Fibroblast of skin of right quadriceps (primary cell): ENCODE data around the gene AKAP12.

Source experiments
- DNase-seq: peaks from one replicate; pipeline ENCODE4 v3.0.0-alpha.2; 2013

AKAP12 gene

GRCh38 chr6:151239603-151240035, at the start of gene AKAP12:
Gene AKAP12, plus strand, starts transcription at chr6:151239967. Its CDS starts 596 bp downstream, at chr6:151240563.
- DNase-seq, result peak; percentile 61

GRCh38 chr6:151191527-151191926, 48.2 kb upstream of the AKAP12 start:
- no peak for DNase-seq

- peak; percentile 61 for DNase-seq
Measured at GRCh38 chr6:151196555-151196954, 43.2 kb upstream of the AKAP12 start.

- DNase-seq, result no peak
Measured at GRCh38 chr6:151197556-151197955, 42.2 kb upstream of the AKAP12 start.

GRCh38 chr6:151199991-151200390, 39.8 kb upstream of the AKAP12 start:
- no peak for DNase-seq

- DNase-seq, result no peak
Measured at GRCh38 chr6:151205721-151206600, 33.8 kb upstream of the AKAP12 start.

GRCh38 chr6:151207674-151208073, 32.1 kb upstream of the AKAP12 start:
- no peak for DNase-seq

GRCh38 chr6:151209071-151209831, 30.5 kb upstream of the AKAP12 start:
- DNase-seq, result peak; percentile 13

- DNase-seq, result no peak
Measured at GRCh38 chr6:151211075-151211474, 28.7 kb upstream of the AKAP12 start.

- no peak for DNase-seq
Measured at GRCh38 chr6:151213352-151213751, 26.4 kb upstream of the AKAP12 start.

- no peak for DNase-seq
Measured at GRCh38 chr6:151215999-151216398, 23.8 kb upstream of the AKAP12 start.

GRCh38 chr6:151216804-151217203, 23.0 kb upstream of the AKAP12 start:
- no peak for DNase-seq

- DNase-seq, result no peak
Measured at GRCh38 chr6:151219192-151219591, 20.6 kb upstream of the AKAP12 start.

- no peak for DNase-seq
Measured at GRCh38 chr6:151224076-151224475, 15.7 kb upstream of the AKAP12 start.

GRCh38 chr6:151225919-151226318, 13.8 kb upstream of the AKAP12 start:
- no peak for DNase-seq

- no peak for DNase-seq
Measured at GRCh38 chr6:151228788-151229400, 10.9 kb upstream of the AKAP12 start.

- DNase-seq, result no peak
Measured at GRCh38 chr6:151229401-151230276, 10.1 kb upstream of the AKAP12 start.

GRCh38 chr6:151230277-151230577, 9.5 kb upstream of the AKAP12 start:
- DNase-seq, result no peak

GRCh38 chr6:151232899-151233298, 6.9 kb upstream of the AKAP12 start:
- DNase-seq, result no peak

- DNase-seq, result no peak
Measured at GRCh38 chr6:151233731-151234130, 6.0 kb upstream of the AKAP12 start.

GRCh38 chr6:151236668-151237401, 2.9 kb upstream of the AKAP12 start:
- DNase-seq, result no peak
